Coronary artery (tissue), 2 donors: ENCODE measurements around the gene ZDHHC13.

ENCODE experiments used
- DNase-seq: peaks from one replicate; pipeline ENCODE4 v3.0.0-alpha.2; 2017; ENCODE audit warnings: low spot score
- H3K27ac ChIP-seq, 2 donors: fragments of 200-600 bp; sonication (generic); one replicate each; pipeline ENCODE4 v1.5.1; 2016 to 2019
- H3K4me3 ChIP-seq: fragments of 200-600 bp; sonication (generic); 2 replicates; pipeline ENCODE4 v1.5.1; 2016; ENCODE audit warnings: mild to moderate bottlenecking, moderate library complexity
- TF ChIP-seq, protein P1 (sequence below): fragments of 200-600 bp; sonication (generic); IDR thresholded peaks from one replicate; pipeline ENCODE4 v1.5.1; 2019; ENCODE audit warnings: antibody characterized with exemption

ZDHHC13 gene

DNA sequence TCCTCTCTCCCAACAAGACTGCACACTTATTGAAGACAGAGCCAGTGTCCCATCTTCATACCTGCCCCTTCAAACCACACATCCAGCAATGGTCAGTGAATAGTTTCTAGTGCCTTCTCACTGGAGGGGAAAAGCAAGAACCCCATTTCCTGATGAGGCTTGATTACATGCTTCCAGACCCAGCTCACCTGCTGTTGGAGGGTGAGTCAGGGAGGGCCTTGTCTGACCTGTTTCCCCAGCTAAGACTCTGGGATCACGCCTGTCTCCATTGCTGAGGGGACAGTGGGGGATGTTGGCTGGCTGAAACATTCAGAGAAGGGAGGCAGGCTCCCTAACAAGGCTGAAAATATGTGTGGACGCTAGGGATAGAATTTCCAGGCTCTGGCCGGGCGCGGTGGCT is 27.5 kb upstream of the ZDHHC13 start:
- Histone ChIP-seq H3K4me3 (no peak overlapping the region), H3K27ac (no peak overlapping the region)
- TF ChIP-seq, protein P1, sequence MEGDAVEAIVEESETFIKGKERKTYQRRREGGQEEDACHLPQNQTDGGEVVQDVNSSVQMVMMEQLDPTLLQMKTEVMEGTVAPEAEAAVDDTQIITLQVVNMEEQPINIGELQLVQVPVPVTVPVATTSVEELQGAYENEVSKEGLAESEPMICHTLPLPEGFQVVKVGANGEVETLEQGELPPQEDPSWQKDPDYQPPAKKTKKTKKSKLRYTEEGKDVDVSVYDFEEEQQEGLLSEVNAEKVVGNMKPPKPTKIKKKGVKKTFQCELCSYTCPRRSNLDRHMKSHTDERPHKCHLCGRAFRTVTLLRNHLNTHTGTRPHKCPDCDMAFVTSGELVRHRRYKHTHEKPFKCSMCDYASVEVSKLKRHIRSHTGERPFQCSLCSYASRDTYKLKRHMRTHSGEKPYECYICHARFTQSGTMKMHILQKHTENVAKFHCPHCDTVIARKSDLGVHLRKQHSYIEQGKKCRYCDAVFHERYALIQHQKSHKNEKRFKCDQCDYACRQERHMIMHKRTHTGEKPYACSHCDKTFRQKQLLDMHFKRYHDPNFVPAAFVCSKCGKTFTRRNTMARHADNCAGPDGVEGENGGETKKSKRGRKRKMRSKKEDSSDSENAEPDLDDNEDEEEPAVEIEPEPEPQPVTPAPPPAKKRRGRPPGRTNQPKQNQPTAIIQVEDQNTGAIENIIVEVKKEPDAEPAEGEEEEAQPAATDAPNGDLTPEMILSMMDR: no peak
- no peak for DNase-seq

DNA sequence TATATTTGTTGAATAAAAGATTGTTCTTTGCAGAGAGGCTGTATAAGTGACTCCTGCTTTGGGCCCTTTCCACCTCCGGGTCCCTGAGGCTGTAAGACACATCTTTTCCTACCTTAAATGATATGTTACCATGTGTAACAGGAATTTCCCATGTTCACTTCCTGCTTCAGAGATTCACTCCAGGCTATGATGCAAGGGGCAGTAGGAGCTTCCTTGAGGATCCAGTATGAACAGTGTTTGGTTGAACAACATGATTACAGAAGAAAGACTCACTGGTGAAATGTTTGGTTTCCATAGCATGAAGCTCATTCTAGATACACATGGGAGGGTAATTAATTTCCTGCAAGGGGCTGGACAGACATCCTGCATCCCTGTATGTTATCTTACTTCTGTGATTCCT is 25.6 kb upstream of the ZDHHC13 start:
- no peak for DNase-seq
- TF ChIP-seq, protein P1: no peak
- no peak overlapping the region for H3K27ac ChIP-seq
- no peak overlapping the region for H3K4me3 ChIP-seq

DNA sequence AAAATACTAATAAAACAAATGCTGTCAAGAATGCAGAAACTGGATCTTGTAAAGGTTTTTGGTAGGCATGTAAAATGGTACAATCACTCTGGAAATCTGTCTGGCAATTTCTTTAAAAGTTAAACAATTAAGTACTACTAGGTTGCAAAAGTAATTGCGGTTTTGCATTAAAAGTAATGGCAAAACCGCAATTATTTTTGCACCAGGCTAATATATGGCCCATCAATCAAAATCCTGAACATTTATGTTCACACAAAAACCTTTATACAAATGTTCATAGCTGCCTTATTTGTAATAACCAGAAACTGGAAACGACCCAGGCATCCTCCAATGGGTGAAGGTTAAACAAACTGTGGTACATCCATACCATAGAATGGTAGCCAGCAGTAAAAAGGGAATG is 24.6 kb upstream of the ZDHHC13 start:
- no peak overlapping the region for H3K27ac ChIP-seq
- no peak for DNase-seq
- TF ChIP-seq, protein P1: no peak
- no peak overlapping the region for H3K4me3 ChIP-seq

DNA sequence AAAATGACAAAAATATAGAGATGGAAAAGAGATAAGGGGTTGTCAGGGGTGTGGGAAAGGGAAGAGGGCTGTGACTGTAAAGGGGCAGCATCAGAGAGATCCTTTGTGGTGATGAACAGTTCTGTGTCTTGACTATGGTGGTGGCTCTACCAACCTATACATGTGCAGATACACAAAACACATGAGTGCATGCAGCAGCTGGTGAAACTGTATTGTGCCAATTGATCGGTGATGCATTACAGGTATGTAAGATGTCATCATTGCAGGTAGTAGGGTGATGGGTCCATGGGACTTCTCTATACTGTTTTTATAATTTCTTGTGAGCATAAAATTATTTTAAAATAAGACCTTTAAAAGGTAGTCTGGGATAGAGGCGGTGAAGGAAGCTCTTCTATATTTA is 24.1 kb upstream of the ZDHHC13 start:
- TF ChIP-seq, protein P1: no peak
- Histone ChIP-seq H3K4me3 (no peak overlapping the region), H3K27ac (no peak overlapping the region)
- DNase-seq: no peak

DNA sequence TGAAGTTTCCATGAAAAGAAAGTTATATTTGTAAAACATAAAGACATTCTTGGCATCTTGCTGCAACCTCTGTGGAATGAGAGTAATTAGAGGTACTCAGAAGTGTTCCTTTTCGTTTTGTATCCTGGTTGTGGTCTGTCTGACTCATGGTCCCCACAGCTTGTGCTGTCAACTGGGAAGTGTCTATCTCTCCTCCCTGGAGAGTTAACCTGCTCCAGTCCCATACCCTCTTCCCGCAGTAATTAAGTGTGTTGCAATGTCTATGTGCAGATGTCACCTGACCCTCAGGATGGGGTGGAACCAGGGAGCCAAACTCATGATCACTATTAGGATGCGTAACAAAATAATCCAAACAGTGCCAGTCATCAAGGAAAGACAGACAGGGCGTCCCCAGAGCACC is 23.0 kb upstream of the ZDHHC13 start:
- H3K27ac ChIP-seq: no peak overlapping the region
- TF ChIP-seq, protein P1: no peak
- no peak overlapping the region for H3K4me3 ChIP-seq
- DNase-seq: no peak

DNA sequence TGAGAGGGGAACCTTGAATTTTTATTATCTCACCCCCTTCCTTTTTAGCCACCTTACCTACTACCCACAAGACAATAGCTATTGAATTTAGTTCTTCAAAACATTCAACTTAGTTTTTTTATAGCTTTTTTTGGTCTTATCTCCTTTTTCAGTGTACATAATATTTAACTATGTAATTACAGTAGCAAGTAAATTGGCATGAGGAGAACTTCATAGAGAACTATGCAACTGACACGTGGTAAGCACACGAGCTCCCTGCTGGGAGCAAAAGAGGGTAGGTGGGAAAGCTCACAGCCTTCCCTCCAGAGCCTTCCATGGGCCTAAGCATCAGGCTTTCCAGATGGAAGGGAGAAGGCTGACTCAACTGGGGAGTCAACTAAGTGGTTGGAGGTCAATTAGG is 22.1 kb upstream of the ZDHHC13 start:
- DNase-seq: no peak
- Histone ChIP-seq H3K4me3 (no peak overlapping the region), H3K27ac (no peak overlapping the region)
- TF ChIP-seq, protein P1: no peak

DNA sequence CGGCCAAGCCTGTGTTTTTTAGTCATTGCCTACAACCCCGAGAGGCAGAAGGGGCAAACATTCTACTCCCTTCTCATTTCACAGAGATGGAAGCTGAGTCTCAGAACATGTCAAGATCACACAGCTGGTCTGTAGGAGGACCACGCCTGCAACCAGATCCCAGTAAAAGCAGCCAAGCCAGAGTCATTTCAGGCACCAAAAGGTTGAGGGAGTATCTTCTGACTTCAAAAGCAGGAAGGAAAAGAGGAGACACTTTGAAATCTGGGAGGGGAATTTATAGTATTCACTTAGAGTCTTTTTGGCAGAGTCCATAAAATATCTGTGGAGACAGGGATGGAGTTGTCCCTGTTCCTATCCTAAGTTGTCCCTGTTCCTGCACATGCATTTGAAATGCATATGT is 17.9 kb upstream of the ZDHHC13 start:
- TF ChIP-seq, protein P1: no peak
- H3K4me3 ChIP-seq: no peak overlapping the region
- no peak overlapping the region for H3K27ac ChIP-seq
- no peak for DNase-seq
